NCI-H69 (cell line): ENCODE results near the gene SNRPD2.
A peak's percentile ranks its signal among the peaks of the same experiment; 100 is the strongest.

Experiments used
- DNase-seq: peaks from one replicate; lab custom pipeline; 2025; lab: John Stamatoyannopoulos, UW

The SNRPD2 gene

DNA sequence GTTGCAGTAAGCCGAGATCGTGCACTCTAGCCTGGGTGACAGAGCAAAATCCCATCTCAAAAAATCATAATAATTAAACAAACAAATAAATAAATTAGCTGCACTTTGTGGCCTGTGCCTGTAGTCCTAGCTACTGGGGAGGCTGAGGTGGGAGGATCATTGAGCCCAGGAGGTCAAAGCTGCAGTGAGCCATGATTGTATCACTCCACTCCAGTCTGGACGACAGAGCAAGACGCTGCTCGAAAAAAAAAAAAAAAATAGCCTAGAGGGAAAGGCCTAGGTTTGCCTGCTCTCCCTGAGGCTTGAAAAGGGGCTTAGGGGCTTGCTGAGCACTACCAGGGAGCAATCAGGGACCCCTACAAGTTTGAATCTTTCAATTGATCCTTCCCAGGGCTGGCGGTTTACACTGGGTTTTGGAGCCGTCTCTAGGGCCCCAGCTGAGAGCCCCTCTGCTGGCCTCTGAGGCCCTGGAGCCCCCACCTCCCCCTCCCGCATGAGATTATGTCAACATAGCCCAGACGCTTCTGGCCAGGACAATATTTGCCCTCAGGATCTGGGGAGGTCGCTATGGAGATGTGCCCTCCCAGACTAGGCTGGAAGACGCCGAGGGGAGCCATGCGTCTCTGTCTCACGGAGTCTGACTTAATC is 34.1 kb downstream of the SNRPD2 start:
- peak; percentile 92 for DNase-seq

DNA sequence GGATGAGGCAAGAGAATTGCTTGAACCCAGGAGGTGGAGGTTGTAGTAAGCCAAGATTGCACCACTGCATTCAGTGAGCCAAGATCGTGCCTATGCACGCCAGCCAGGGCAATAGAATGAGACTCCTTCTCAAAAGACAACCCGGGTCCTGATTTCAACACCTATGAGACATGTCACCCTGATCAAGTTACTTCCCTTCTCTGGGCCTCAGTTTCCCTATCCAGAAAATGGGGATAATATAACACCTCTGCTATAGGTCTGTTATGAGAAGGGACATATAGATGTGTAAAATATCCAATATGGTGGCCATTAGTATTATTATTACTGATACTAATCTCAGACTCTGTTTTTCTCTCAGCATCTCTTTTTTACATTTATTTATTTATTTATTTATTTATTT is 36.7 kb downstream of the SNRPD2 start:
- DNase-seq, result no peak

- peak; percentile 68 for DNase-seq
These were observed 38.1 kb downstream of the SNRPD2 start for GRCh38 chr19:45653634-45654033.

DNA sequence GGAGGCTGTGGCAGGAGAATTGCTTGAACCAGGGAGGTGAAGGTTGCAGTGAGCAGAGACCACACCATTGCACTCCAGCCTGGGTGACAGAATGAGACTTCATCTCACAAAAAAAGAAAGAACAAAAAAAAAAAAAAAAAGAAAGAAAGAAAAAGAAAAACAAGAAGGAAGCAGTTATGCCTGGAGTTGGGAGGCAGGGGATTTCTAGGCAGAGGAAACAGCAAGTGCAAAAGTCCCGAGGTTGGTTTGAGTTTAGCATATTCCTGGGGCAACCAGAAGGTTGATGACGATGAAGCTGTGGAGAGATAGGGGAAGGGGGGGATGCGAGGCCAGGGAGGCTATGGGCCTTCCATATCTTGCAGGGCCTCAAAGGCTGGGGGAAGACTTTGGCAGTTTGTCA is 41.0 kb downstream of the SNRPD2 start:
- DNase-seq, result no peak

- no peak for DNase-seq
These were observed 45.4 kb downstream of the SNRPD2 start for GRCh38 chr19:45646345-45646698.

DNA sequence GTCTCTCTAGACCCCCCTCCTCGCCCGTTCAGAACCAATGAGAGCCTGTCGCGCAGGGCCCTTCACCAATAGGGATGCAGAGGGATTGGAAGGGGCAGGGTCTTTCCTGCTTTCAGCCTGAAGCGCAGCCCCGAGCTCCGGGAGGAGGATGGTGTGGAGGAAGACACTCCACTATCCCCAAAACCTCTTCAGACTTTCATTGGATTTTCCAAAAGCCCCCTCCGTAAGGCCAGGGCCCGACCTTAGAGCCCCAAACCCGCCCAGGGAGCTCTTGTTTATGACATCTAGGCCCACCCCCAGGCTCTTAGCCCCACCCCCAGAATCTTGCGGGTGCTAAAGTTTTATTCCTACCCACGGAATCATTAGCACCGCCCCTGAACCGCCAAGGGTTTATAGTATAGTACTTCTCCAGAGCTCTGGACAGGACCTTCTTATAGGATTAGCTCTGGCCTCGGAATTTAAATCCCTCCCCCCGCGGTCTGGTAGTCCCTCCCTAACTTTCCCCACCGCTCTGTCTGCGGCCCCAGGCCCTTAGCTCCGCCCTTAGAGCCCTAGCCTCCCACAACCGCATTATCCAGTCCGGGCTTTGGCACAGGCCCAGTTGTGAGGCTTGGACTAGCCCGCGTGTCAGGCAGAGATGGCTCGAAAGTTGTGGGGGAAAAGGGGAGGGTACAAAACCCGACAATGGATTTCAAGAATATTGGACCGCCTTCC is 46.0 kb downstream of the SNRPD2 start:
- peak; percentile 96 for DNase-seq

- no peak for DNase-seq
These were observed 46.6 kb downstream of the SNRPD2 start for GRCh38 chr19:45645068-45645630.

GRCh38 chr19:45643927-45644771 is 47.6 kb downstream of the SNRPD2 start:
- peak; percentile 70 for DNase-seq

- peak; percentile 86 for DNase-seq
These were observed 48.5 kb downstream of the SNRPD2 start for GRCh38 chr19:45643024-45643926.

DNA sequence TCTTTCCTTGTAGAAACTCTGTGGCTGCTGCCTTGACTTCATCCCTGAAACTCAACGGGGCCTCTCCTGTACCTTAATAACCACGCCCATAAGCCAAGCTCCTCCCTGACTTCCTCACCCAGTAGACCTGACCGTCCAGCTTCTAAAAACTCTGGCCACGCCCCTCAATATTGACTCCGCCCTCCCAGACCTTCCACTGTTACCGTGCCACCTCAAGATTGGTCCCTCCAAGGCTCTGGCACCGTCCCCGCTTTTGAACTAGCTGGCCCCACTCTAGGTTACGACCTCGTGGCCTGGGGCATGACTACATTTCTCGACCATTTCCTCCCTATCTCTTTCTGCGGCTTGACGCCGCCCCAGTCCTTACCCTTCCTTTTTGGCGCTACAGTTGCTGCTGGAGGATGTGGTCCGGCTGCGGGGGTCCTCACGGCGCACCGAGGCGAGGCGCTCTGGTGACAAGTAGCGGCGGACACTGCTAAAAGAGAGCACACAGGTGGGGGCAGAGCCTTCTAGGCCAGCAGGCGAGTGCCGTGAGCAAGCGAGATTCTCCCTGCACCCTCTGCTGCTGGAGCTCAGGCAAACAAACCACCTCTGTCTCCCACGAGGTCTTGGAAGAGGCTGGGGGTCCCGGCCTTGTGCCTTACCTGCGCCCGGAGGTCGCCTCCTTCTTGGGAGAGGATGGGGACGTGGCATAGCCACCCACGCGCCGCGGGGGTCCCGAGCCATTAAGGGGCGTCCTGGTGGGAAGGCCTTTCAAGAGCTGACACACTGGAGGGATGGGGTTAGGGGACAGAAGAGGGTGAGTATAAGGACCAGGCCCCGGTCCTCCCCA is 50.3 kb downstream of the SNRPD2 start:
- peak; percentile 95 for DNase-seq

DNA sequence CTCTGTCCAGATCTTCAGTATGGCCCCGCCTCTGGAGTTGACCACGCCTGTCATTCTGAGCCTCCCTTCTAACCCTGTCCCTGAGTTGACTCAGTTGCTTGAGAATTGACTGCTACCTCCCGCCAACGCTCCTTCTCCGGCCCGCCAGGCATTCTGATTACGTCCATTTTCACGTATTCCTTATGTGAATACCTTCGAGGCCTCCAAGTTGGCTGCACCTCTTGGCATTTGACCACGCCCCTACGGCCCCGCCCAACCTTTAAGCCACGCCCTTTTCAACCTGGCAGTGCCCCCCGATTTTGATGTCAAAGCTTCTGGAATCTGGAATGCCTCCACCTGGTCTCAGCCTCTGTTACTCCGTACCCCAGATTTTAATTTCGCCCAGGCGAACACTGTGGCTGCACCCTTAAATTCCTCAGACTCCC is 50.9 kb downstream of the SNRPD2 start:
- DNase-seq, result no peak

DNA sequence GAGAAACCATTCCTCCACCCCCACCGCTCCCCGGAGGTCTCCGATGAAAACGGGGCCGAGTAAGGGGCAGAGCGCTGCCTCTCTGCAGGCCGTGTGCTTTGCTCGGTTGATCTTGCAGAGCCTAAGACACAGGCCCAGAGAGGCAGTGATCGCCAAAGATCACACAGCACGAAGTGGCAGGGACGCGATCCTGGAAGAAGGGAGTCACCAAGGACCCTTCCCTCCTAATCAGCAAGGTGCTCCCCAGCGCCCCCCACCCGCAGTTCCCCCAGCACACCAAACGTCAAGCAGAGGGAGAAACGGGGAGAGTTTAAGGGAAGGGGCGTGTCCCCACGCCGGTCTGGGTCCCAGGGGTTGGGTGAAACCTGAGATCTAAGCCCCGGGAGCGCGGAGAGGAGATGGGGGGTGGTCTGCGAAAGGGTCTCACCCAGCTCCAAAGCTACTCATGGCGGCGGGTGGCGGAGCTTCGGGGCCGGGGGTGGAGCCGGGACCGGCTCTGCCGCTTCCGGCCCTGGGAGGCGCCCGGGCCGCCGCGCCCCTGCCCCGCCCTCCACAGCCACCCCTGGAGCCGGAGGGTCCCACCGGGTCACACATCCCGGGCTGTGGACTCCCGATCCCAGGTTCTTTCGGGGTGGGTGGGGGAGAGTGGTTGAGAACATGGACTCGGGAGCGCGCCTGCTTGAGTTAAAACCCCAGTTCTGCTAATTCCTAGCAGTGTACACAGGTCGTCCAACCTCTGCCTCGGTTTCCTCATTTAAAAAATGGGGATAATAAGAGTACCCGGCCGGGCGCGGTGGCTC is 52.6 kb downstream of the SNRPD2 start, which contains the start of gene EML2:
Gene EML2 (minus strand): TSS at position 468 of the 800 bp plus-strand sequence. CDS start 21 bp downstream, at position 447.
- peak; percentile 74 for DNase-seq

- no peak for DNase-seq
These were observed 53.7 kb downstream of the SNRPD2 start for GRCh38 chr19:45637890-45638667.
